Glomerular visceral epithelial cell (primary cell): ENCODE results near the gene SAP130.

Experiments used
- DNase-seq: peaks from one replicate; pipeline ENCODE4 v3.0.0-alpha.2; 2016; ENCODE audit errors: extremely low spot score

The SAP130 gene

DNA sequence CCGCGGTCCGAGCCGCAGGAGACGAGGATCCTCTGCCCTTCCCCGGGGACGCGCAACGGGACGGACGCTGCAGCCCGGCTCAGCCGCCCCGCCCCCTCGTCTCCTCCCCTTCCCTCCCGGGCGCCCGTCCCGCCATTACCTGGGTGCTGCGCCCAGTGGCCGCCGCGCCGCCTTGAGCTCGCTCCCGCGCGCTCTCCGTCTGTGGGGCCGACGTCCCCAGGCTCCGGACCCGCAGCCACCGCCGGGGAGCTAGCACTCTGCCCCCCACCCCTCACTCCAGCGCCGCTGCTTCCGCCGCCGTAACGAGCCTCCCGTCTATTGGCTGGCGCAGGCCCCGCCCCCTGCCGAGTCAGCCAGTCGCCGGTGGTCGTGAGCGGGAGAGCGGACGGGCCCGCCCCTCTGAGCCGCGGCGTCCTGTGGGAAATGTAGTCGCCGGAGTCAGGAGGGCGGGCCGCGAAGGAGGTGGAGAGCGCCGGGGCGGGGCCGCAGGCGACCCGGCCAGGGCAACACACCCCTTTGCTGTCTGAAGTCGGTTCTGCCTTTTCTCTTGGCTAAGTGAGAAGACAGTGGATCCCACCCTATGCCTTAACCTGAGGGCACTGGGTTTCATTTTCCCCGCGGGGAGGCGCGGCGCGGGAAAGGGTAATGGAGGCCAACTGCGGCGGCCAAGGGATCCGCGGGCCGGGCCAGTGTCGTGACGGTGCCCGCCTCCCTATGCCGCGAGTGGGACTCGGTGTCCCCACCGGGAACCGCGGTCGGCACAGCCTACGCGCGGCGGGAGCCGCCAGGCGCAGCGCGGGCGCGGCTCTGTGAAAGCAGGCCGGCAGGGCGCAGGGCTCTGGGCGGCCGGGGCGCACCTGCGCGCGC is at the start of gene SAP130:
TSS of gene SAP130 (minus strand) at position 259 of the 867 bp plus-strand sequence. CDS start 1,767 bp downstream, outside the sequence.
- DNase-seq = peak; percentile 98

DNA sequence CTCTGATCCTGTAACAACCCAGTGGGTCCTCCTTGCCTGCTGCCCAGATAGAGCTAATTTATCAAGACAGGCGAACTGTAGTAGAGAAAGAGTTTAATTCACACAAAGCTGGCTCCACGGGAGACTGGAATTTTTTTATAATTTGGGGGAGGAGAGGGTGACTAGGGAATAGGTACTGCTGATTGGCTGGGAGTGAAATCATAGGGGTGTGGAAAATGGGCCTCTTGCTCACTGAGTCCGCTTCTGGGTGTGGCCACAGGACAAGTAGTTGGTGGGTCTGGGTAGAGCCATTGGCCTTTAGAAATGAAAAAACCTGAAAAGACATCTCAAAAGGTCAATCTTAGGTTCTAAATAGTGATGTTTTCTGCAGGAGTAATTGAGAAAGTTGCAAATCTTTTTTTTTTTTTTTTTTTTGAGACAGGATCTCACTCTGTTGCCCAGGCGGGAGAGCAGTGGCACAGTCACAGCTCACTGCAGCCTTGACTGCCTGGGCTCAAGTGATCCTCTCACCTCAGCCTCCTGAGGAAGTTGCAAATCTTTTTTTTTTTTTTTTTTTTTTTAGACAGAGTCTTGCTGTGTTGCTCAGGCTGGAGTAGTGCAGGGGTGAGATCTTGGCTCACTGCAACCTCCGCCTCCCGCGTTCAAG is 48.7 kb upstream of the SAP130 start:
- no peak for DNase-seq

DNA sequence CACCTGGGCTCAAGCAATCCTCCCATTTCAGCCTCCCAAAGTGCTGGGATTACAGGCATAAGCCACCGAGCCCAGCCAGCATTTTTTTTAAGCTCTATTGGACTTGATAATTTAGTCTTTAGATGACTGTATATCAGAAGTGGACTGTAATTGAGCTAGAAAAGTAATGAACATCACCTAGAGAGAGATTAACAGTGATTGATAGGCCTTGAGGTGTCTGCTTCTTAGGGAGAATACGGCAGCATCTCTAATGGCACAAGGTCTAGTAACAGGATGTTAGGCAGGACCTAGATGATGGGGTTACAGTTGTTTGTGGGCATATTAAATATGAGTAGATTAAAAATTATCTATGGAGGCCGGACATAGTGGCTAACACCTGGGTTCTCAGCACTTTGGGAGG is 45.4 kb upstream of the SAP130 start:
- DNase-seq = no peak

DNA sequence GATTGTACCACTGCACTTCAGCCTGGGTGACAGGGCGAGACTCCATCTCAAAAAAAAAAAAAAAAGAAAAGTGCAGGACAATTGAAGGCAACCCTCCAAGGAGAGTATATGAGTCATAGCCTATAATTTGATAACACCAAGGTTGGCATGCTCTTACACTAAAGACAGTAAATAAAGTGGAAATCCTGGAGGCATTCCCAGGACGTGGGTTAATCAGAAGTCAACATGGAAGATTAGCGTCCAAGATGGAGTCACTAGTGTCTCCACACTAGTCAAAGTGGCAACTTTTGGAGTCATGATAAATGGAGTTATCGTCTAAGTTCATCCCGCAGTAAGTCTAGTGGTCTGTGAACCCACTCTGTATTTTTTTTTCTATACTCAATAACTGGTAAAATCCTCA is 41.9 kb upstream of the SAP130 start:
- no peak for DNase-seq

DNA sequence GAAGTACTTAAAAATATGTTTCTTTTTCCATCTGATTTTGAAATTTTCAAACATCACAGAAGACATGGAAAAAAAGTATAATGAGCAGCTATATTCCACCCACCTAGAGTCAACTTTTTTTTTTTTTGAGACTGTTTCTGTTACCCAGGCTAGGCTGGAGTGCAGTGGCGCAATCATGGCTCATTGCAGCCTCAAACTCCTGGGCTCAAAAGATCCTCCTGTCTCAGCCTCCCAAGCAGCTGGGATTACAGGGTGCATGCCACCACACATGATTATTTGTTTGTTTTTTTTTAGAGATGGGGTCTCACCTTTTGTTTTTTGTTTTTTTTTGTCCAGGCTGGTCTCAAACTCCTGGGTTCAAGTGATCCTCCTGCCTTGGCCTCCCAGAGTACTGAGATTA is 36.5 kb upstream of the SAP130 start:
- DNase-seq = no peak

DNA sequence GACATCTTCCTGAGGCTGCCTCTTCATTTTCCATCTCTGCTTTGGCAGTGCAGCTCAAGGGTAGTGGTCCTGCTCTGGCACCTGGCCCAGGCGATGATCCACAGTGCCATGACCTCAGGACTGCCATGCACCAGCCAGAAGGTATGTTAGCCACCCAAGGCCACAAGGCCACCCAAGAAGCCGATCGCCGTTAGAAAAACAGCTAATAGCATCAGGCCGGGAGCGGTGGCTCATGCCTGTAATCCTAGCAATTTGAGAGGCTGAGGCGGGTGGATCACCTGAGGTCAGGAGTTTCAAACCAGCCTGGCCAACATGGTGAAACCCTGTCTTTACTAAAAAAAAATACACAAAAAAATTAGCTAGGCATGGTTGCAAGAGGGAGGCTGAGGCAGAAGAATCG is 34.7 kb upstream of the SAP130 start:
- no peak for DNase-seq

DNA sequence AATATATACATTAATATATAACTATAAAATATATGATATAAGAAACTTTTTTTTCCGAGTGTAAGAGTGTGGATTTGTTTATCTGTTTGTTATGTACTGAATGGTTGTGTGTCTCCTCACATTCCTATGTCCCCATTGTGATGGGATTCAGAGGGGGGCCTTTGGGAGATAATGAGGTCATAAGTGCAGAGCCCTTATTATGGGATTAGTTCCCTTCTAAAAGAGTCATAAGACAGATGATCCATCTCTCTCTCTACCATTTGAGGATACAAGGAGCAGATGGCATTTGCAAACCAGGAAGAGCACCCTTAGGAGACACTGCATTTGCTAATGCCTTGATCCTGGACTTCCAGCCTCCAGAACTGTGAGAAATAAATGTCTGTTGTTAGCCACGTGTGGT is 30.3 kb upstream of the SAP130 start:
- DNase-seq = no peak

DNA sequence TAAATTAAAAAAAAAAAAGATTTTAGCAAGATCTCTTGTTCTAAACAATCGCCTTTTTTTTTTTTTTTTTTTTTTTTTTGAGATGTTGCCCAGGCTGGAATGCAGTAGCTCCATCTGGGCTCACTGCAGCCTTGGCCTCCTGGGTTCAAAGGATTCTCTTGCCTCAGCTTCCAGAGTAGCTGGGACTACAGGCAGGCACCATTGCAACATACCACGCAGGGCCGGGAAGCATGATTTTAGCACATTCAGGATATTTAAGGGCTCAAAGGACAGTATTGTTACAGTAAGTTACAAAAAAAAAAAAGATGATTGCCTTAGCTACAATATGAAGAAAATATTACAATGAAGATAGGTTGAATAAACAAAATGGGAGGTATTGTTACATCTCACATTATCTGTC is 29.5 kb upstream of the SAP130 start:
- no peak for DNase-seq

DNA sequence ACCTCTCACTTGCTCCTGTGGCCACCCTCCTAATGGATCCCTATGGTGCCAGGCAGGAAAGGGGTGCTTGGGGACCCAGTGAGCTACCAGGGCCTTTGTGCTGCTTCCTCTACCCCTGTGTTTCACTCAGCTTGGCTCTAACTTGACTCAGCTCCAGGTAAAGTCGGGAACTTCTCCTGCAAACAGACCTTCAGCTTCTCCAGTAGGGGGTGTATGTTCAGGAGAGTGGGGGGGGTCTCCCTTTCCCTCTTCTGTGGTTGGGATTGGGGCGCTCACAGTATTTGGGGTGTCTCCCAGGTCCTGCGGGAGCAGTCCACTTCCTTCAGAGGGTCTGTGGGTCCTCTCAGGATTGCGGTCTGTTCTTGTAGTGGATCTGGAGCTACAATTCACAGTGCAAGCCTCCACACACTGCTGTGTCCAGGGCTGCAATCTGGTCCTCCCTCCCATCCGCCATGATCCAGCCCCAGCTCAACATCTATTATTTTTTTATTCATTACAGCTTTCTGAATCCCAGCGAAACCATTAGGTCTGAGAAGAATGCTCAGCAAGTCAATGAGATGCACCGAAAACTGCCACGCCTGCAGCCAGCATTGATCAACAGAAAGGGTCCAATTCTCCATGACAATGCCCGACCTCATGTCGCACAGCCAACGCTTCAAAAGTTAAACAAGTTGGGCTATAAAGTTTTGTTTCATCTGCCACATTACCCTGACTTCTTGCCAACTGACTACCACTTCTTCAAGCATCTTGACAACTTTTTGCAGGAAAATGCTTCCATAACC is 26.4 kb upstream of the SAP130 start:
- no peak for DNase-seq

DNA sequence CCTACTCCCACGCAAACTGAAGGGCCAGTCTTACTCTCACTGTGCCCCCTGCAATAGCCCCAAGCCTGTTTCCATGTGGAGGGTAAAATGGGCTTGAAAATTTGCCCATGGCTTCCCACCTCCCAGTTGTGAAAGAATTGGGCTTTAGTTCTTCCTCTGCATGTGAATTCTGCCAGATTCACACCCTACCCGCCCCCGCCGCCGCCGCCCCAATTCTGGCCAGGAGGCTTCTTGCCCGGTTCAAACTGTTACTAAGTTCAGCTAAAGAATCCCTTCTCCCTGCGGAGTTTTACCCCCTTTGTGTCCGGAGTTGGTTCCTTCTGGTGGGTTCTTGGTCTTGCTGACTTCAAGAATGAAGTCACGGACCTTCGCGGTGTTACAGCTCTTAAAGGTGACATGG is 25.5 kb upstream of the SAP130 start:
- no peak for DNase-seq

DNA sequence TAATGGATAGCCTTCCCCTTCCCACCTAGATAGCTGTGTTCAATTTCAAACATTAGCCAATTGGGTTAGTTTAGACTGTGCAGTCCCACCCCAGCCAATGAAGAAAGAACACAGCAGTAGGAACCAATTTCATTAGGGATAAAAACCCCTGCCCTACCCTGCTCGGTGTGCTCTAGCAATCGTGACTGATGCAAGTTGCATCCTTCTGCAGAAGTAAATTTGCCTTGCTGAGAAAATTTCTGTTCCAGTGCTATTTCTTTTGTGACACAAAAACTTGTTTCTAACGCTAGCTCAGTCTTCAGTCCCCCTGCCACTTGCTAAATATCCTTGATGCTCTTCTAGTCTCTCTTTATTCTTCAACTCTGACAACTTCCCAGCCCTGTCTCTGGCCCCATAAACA is 15.2 kb upstream of the SAP130 start:
- no peak for DNase-seq

DNA sequence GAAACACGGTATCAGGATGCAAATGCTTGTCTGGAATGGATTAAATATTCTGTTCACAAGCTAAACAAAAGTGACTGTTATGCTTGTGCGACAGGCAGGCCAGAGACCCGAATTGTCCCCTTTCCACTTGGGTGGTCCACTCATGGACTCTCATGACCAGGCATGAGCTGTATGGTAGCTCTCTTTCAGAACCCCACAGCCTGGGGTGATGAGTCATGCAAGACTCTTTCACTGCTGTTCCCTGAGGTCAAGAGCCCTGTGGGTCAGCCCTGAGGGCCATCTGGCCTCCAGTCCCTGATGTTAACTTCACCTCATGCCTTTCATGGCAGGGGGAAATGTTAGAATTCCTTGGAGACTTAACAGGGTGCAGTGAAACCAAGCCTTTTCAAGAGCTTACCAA is 13.7 kb upstream of the SAP130 start:
- DNase-seq = no peak

DNA sequence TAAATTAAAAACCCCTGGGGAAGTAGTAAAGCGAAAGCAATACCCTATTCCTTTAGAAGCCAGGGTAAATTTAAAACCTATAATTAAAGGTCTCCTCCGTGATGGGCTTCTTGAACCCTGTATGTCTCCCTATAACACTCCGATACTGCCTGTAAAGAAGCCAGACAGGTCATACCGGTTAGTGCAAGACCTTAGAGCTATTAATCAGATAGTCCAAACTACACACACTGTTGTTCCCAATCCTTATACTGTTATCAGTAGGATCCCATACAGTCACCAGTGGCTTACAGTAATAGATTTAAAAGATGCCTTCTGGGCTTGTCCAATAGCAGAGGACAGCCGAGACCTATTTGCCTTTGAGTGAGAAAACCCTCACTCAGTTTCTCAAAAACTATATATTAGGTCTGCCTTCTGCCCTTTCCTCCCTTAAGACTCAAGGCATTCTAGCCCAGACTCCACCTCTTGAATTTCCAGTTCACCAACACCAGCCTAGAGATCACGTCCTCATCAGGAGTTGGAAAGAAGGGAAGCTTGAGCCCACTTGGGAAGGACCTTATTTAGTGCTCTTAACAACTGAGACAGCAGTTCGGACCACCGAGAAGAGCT is 12.4 kb upstream of the SAP130 start:
- no peak for DNase-seq

DNA sequence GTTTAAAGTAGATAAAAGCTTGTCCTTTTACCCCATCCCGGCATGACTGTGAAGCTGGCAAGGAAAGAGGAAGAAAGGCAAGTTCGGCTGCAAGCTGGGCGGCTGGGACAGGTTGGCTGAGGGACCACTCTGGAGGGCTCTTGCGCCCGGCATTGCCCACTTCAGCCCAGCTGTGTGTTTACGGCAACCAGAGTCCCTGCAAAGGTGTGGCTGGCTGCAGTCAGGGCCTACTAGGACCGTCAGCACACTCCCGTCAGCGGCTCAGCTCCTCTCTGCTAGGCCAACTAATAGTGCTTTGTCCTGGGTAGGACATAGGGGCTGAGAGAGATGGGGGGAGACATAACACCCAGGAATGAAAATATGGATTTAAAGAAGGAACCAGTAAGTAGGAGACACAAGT is 11.7 kb upstream of the SAP130 start:
- no peak for DNase-seq

DNA sequence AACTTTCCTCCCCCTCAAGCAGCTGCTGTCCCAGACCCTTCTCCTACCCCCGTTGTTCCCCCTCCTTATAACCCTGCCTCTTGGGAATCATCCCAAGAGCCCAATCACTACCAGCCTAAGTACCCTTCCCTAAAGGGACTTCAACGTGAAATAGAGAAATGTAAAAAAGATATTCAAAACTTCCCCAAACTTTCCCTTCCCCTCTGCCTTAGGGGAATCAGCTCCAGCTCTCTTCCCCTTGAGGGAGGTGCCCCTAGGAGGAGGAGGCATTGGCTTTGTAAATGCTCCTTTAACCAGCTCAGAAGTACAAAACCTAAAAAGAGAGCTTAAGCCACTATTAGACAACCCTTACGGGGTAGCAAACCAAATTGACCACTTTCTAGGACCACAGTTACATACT is 10.6 kb upstream of the SAP130 start:
- no peak for DNase-seq

DNA sequence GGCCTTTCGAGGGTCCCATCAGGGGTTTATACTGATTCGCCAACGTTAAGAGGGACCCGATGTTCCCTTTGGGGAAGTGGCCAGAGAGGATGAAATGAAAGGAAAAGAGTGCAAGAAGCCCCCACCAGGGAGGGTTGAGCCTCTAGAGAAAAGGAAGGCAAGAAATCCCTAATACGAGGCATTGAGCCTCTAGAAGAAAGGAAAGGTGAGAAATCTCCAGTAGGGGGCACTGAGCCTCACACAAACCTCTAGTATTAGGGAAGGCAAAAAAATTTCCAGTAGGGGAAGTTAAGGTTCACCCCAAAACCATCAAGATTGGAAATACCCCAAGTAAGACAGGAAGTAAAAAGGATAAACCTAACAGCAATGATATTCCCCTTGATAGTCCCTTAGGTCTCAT is 9.8 kb upstream of the SAP130 start:
- no peak for DNase-seq

DNA sequence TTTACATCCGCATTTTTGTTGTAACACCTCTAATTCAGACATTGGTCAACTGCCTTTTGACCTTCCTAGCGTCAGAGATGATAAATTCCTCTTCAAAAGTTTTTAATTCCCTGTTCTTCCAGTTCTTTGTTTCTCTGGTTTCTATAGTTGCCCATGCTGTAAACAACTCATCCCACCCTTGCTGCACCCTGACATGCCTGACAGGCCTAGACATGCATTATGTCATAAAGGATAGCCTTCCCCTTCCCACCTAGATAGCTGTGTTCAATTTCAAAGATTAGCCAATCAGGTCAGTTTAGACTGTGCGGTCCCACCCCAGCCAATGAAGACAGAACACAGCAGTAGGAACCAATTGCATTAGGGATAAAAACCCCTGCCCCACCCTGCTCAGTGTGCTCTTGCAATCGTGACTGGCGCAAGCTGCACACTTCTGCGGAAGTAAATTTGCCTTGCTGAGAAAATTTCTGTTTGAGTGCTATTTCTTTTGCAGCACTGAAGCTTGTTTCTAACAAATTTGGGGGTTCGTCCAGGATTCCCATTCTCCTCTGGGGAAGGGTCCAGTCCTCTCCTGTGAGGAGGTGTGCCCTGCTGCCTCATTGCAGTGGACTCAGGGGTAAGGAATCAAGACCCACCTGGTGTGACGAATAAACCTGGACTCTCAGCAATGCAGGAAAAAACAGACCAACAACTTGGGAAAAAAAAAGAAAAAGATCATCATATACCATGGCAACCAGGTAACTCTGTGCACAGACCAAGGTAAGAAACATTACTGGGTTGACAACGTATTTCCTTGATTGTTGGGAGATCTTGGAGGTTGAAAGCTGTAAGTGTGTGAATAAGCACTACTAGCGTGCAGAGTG is 9.1 kb upstream of the SAP130 start:
- no peak for DNase-seq

DNA sequence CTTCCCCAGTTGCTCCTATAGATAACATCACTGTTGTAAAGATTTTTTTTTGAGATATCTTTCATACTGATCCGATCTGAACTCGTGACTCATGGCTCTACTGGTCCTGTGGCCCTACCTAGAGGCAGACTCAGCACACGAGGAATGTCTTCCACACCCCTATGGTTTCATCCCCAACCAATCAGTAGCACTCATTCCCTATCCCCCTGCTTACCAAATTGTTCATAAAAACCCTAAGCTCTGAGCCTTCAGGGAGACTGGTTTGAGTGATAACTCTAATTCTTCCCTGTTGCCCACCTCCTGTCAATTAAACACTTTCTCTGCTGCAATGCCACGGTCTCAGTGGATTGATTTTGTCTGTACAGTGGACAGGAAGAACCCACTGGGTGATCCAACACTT is 4.2 kb upstream of the SAP130 start:
- DNase-seq = no peak

DNA sequence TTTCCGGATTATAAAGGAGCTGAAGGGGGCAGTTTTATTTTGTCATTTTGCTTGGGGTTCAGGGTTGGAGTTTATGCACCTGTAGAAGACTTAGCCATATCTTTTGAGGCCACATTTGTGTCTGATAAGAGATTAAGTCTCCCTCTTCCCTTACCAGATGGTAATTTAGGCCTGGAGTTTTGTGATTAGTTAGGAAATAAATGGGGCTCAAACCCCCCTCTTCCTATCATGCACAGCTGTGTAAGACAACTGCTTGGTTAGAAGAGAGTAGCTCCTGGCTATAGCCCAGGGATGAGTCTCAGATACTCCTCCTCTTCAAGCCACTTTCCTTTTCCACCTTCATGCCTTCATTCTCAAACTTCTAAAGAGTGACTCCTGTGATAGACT is 802 bp upstream of the SAP130 start:
- DNase-seq = peak; percentile 5

DNA sequence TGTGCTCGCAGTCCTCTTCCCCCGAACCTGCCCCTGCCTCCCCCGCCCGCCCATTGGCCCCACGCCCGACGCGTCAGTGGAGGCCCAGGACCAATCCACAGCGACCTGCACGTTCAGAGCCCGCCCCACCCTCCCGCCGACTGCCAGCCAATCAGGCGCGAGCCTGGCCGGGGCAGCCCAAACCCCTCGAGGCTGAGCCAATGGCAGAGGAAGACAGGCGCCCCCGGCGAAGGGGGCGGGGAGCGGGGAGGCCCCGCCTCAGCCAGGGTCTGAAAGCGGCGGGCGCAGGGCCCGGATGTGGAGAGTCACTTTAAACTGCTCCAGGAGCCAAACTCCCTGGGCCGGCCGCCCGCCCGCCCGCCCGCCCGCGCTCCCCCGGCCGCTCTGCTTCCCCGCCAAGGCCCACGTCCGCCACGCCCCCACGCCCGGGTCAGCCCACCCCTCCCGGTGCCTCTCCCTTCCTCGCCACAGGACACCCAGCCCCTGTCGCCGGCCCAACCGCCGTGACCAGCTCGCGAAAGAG is 520 bp downstream of the SAP130 start:
- DNase-seq = peak; percentile 100
